ENCODE results near the gene ETV3. TPM values are rescaled to one million over a fixed set of nuclear protein-coding genes. Genes with fewer than 3 reads are reported as not detected.
A peak's percentile ranks its signal among the peaks of the same experiment; 100 is the strongest.

The ETV3 gene
- total RNA-seq, 1 donor from 2014 or later, result 14.6 TPM

DNA sequence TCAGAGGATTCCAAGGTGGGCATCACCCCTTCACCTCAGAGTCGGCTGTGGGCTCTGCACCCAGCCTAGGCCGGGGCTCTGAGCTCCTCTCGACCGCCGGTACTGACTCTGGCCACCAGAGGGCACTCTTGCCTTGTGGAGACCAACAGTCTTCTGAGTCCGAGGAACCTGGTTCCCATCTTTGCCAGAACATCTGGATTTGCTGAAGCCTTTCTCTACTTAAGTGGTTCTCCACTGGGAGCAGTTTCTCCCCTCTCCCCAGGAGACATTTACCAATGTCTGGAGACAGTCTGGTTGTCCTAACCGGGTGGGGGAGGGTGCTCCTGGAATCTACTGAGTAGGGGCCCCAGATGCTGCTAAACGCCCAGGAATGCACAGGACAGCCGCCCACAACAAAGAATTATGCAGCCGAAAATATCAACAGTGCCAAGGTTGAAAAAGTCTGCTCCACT, 48.0 kb downstream of the ETV3 start:
- DNase-seq, result peak; percentile 84
- peaks cover 4% of the 10 kb centered on the region for H3K27me3 ChIP-seq (ENCODE audit: low read depth)
- no peak overlapping the region for H3K4me3 ChIP-seq
- H3K4me1 ChIP-seq, result peaks cover 16% of the 10 kb centered on the region
- no peaks in the 10 kb centered on the region for H3K9me3 ChIP-seq (replicated peaks)
- no peaks in the 10 kb centered on the region for H3K36me3 ChIP-seq
- TF ChIP-seq, protein P1, sequence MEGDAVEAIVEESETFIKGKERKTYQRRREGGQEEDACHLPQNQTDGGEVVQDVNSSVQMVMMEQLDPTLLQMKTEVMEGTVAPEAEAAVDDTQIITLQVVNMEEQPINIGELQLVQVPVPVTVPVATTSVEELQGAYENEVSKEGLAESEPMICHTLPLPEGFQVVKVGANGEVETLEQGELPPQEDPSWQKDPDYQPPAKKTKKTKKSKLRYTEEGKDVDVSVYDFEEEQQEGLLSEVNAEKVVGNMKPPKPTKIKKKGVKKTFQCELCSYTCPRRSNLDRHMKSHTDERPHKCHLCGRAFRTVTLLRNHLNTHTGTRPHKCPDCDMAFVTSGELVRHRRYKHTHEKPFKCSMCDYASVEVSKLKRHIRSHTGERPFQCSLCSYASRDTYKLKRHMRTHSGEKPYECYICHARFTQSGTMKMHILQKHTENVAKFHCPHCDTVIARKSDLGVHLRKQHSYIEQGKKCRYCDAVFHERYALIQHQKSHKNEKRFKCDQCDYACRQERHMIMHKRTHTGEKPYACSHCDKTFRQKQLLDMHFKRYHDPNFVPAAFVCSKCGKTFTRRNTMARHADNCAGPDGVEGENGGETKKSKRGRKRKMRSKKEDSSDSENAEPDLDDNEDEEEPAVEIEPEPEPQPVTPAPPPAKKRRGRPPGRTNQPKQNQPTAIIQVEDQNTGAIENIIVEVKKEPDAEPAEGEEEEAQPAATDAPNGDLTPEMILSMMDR (IDR thresholded peaks at IDR 0.05; ENCODE audit: borderline replicate concordance), result peak; percentile 97
- intact Hi-C loops (cut with micrococcal nuclease), result loop anchor here (2.0 kb wide), 1 partner anchor 67 kb away; no protein-coding TSS in a partner anchor
- peak overlapping the region; percentile 11 for H3K27ac ChIP-seq (replicated peaks)

DNA sequence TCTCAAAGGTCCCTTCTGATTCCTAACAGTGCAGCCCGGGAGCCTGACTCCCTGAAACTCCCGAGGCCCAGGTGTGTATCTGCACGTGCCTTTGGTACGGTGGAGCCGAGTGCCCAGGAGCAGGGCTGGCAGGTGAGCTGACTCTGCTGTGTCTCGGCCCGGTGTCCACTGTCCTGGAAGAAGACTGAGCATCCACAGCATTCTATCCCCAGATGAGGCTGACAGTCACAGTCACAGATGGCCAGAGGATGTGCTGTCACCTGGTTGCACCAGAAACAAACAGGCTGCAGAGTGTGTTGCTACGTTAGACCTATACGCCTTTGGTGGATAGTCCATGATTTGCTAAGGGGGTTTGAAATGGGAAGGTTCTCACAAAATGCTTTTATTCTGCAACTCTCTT, 48.4 kb downstream of the ETV3 start:
- TF ChIP-seq, protein P1 (IDR thresholded peaks at IDR 0.05; ENCODE audit: borderline replicate concordance), result no peak
- no peak for DNase-seq
- intact Hi-C loops (cut with micrococcal nuclease), result loop anchor here (2.0 kb wide), 1 partner anchor 67 kb away; no protein-coding TSS in a partner anchor

DNA sequence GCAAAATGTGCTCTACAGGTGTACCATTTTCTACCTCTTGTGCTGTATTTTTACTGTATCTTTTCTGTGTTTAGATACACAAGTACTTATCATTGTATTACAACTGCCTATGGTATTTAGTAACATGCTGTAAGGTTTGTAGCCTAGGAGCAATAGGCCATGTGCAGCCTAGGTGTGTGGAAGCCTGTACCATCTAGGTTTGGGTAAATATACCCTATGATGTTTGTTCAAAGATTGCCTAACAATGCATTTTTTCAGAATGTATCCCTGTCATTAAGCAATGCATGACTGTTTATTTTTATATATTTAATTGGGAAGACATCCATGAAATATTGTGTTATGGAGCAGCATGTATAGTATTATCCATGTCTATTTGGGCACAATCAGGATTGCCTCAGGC, 49.6 kb downstream of the ETV3 start:
- intact Hi-C loops (cut with micrococcal nuclease), result no loop called here
- Histone ChIP-seq H3K4me3 (no peak overlapping the region), H3K27ac (replicated peaks) (no peak overlapping the region), H3K4me1 (peaks cover 16% of the 10 kb centered on the region), H3K27me3 (ENCODE audit: low read depth) (peaks cover 4% of the 10 kb centered on the region), H3K9me3 (replicated peaks) (no peaks in the 10 kb centered on the region), H3K36me3 (no peaks in the 10 kb centered on the region)
- no peak for DNase-seq
- TF ChIP-seq, protein P1 (IDR thresholded peaks at IDR 0.05; ENCODE audit: borderline replicate concordance), result no peak

More for the DNA sequence above, 48.4 kb downstream of the ETV3 start:
- Histone ChIP-seq H3K27me3 (ENCODE audit: low read depth) (peaks cover 4% of the 10 kb centered on the region), H3K4me3 (no peak overlapping the region), H3K27ac (replicated peaks) (no peak overlapping the region), H3K4me1 (peaks cover 16% of the 10 kb centered on the region), H3K36me3 (no peaks in the 10 kb centered on the region), H3K9me3 (replicated peaks) (no peaks in the 10 kb centered on the region)

DNA sequence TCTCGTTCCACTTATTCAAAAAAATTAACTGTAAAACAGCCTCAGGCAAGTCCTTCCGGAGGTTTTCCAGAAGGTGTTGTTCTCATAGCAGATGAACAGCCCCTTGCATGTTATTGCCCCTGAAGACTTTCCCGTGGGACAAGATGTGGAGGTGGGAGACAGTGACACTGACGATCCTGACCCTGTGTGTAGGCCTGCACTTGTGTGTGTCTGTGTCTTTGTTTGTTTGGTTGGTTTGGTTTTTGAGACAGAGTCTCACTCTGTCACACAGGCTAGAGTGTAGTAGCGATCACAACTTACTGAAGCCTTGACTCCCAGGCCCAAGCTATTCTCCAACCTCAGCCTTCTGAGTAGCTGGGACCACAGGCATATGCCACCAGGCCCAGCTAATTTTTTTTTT, 51.2 kb downstream of the ETV3 start:
- peaks cover 6% of the 10 kb centered on the region for H3K4me1 ChIP-seq
- H3K27ac ChIP-seq (replicated peaks), result no peak overlapping the region
- TF ChIP-seq, protein P1 (IDR thresholded peaks at IDR 0.05; ENCODE audit: borderline replicate concordance), result no peak
- H3K4me3 ChIP-seq, result no peak overlapping the region
- intact Hi-C loops (cut with micrococcal nuclease), result no loop called here
- H3K36me3 ChIP-seq, result no peaks in the 10 kb centered on the region
- no peaks in the 10 kb centered on the region for H3K9me3 ChIP-seq (replicated peaks)
- peaks cover 4% of the 10 kb centered on the region for H3K27me3 ChIP-seq (ENCODE audit: low read depth)
- no peak for DNase-seq

DNA sequence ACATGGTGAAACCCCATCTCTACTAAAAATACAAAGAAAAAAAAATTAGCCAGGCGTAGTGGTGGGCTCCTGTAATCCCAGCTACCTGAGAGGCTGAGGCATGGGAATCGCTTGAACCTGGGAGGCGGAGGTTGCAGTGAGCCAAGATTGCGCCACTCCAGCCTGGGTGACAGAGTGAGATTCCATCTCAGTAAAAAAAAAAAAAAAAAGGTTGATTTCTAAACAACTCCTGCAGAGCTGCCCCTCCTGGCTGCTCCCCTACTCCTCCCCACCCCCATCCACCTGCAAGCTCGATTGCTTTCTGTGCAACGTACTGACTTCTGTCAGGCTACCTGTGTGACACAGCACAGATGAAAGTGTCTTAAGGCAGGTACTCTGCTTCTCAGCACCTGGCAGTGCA, 51.9 kb downstream of the ETV3 start:
- H3K36me3 ChIP-seq, result no peaks in the 10 kb centered on the region
- no peak overlapping the region for H3K27ac ChIP-seq (replicated peaks)

More for the DNA sequence above, 51.9 kb downstream of the ETV3 start:
- H3K27me3 ChIP-seq (ENCODE audit: low read depth), result peaks cover 4% of the 10 kb centered on the region
- H3K9me3 ChIP-seq (replicated peaks), result no peaks in the 10 kb centered on the region
- TF ChIP-seq, protein P1 (IDR thresholded peaks at IDR 0.05; ENCODE audit: borderline replicate concordance), result no peak
- intact Hi-C loops (cut with micrococcal nuclease), result no loop called here
- no peak overlapping the region for H3K4me3 ChIP-seq
- H3K4me1 ChIP-seq, result peaks cover 6% of the 10 kb centered on the region
- no peak for DNase-seq
